ENCODE results near the gene DISC1.
"Not testable (repeated sequence)": the region's sequence is repeated elsewhere in the genome, so short reads cannot be mapped to it uniquely, and the experiment has no call there.

DISC1 gene

DNA sequence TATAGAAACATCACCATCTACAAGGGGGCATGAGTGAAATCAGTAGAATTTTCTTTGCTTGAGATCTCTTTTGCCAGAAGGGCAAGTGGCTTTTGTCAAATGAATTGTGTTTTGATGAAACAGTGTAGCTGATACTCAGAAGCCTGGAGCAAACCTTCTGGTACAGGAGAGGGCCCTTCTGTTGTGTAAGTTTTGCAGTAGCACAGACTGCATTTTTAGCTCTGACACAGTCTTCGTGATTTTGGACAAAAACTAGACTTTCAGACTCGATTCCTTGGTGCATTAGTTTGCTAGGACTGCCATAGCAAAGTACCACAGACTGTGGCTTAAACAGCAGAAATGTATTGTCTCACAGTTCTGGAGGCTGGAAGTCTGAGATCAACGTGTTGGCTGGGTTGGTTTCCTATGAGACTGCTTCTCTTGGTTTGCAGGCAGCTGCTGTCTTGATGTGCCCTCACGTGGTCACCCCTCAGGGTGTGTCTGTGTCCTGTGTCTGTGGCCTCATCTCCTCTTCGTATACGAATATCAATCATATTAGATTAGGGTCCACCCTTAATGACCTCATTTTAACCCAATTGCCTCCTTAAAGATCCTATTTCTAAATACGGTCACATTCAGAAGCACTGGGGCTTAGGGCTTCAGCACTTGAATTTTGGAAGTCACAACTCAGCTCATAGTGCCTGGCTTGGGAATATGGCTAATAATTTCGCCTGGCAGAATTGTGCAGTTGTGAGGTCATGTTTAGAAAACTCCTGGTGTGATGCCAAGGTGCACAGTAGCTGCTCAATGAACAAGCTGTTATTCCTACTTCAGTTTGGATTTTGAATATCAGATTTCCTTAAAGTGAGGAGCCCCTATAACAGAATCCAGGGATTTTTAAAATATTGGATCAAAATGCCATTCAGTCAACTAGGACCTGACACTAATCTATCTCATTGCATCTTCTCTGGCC is 21.2 kb upstream of the DISC1 start:
- DNase-seq (ENCODE audit: low spot score), result no peak

DNA sequence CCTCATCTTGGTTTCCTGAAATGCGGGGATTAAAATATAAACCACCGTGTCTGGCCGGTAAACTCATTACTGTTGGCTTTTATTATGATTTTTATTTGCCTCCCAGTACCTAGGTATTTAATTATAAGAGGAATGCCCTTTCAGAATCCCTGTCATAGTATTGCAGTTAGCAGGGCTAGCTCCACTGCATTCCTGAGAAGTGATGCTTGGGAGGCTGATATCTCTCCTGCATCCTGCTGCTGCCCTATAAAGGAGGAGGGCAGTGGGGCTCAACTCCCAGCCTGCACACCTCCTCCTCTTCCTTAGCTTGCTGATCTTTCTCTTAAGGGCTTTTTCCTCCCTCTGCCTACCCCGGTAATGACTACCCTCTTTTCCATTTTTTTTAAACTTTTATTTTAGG is 19.9 kb upstream of the DISC1 start:
- DNase-seq (ENCODE audit: low spot score), result no peak

DNA sequence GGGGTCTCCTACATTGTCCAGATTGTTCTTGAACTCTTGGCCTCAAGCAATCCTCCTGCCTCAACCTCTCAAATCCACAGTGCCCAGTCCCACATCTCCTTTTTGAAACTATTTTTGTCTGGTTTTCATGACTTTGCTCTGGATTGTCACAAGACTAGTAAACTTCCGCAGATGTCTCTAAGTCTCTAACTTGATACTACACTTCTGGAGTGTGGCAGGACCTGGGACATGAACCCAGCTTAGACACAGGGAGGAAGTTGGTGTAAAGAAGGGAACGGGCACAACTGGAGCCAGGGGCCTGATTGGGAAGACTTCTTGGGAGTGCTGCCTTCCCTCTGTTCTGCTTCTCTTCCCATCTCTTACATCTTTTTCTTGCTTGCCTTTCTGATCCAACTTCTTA is 16.2 kb upstream of the DISC1 start:
- peak; percentile 69 for DNase-seq (ENCODE audit: low spot score)

DNA sequence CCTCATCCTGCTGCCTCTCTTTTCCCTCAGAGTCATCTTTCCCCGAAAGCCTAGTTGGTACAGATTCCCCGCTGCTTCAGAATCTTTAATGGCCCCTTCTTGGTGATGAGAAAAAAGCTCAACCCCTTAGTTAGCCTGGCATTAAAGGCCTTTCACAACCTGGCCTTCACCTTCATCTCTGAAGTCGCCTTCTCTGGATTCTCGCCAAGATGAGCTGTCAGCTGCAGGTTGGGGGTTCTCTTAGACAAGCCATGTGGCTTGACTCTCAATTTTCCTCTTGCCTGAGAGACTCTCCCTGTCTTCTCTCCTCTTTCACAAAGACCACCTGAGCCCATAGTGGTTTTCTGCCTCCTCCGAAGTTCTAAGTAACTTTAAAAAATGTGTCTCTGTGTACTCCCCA is 15.5 kb upstream of the DISC1 start:
- no peak for DNase-seq (ENCODE audit: low spot score)

DNA sequence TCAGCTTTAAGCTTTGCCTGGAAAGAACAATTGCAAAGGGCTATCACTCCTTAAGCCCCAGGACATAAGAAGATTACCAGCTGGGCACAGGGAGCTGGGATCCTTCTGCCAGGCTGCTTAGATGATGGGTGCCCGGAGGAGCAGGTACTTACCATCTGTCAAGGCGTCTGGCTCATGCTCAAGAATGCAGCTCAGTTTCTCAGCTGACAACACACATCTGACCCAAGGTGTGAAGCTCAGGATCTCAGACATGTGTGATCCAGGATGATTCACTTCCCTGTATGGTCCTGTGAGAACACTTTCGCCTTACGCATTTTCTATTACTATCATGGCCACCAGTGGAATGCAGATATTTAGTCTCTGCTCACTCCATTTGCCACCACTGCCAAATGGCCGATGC is 14.7 kb upstream of the DISC1 start:
- no peak for DNase-seq (ENCODE audit: low spot score)

DNA sequence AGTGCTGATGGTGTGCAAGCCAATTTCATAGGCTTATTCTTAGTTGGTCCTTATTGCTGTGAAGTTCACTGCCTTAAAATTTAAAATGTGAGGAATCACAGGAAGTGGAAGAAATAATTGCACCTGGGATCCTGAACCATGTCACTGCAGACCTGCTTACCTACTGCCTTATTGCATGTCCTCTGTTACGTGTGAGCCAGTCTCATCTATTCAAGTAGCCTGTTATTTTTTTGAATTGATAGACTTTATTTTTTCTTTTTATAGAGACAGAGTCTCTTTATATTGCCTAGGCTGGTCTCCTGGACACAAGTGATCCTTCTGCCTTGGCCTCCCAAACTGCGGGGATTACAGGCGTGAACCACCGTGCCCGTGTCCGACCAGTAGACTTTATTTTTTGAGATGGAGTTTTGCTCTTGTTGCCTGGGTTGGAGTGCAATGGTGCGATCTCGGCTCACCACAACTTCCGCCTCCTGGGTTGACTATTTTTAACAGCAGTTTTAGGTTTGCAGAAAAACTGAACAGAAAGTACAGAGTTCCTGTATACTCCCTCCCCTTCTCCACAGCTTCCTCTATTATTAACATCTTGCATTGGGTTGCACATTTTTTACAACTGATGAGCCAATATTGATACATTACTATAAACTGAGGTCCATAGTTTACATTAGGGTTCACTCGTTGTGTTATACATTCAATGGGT is 14.0 kb upstream of the DISC1 start:
- DNase-seq (ENCODE audit: low spot score), result peak; percentile 65

DNA sequence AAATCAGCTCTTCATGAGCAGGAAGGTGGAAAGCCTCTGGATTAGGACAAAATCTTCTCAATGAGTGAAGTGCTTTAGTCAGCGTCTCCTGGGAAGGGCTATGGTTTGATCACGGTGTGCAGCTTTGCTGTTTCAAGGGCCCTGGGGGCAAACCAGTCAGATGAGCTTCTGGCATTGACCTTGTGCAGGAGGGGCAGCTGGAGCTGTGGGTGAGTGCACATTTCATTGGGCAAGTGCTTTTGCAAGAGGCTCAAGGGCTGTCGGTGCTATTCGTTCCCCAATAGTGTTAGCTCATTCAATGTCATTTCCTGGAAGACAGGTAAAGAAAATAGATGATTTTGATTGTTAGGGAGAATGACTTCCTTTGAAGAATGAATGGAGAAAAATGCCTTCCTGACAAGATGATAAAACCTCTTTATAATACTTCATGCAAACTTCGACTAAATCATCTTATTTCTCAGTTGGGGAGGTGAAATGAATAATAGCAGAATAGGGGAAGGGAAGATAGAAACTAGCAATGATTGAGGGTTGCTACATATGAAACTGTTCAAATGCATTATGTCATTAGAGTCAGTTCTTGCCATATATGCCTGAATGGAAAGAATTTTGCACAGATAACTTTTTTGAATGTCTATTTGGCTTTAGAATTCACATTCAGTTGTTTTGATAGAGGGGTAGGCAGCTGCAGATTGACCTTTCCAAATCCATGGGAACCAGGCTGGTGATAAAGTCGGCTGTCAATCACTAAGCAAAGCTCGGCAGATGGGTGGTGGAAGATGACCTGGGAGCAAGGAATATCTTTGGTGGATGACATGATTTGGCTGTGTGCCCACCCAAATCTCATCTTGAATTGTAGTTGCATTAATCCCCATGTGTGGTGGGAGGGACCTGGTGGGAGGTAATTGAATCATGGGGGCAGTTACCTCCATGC is 12.9 kb upstream of the DISC1 start:
- no peak for DNase-seq (ENCODE audit: low spot score)

DNA sequence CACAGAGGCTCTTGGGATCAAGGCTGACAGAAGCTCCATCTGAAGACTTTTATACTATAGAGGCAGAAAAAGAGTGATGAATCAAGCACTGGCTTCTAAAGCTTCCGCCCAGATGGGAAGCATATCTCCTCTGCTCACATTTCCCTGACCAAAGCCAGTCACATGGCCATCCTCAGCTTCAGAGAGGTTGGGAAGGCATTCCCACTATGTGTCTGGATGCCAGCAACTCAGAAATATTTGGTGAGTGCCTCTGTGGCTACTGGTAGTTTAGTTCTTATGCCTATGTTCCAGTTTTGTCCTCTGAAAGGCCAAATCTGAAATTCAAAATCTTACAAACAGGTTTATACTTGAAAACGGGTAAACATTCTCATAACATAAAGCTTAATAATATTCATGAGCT is 9.9 kb upstream of the DISC1 start:
- DNase-seq (ENCODE audit: low spot score), result no peak

DNA sequence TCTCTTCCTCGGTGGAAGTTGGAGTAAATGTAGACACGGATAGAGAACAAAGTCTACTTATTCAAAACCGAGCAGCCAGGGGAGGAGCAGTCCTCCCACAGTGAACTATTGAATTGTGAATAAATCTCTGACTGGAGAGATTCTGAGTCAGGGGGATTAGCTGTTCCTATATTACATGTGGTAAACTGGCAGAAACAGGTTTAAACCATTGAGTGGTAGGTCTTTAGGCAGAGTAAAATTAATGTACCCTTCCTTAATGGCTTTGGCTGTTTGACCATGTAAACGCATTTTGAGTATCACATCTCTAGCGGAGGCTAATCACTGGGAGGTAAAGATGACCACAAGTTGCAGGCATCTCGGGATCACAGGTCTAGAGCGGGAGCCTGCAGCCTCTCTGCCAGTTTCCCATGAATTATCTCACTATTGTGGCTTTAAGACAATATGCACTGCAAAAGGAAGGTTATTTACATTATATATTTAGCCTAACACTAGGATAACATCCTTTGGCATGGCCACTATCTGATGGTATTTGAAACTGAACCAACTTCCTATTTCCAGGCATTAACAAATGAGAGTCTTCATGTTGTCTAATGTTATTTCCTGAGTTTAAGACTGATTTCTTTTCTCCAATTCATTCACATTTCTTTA is 7.9 kb upstream of the DISC1 start:
- no peak for DNase-seq (ENCODE audit: low spot score)

DNA sequence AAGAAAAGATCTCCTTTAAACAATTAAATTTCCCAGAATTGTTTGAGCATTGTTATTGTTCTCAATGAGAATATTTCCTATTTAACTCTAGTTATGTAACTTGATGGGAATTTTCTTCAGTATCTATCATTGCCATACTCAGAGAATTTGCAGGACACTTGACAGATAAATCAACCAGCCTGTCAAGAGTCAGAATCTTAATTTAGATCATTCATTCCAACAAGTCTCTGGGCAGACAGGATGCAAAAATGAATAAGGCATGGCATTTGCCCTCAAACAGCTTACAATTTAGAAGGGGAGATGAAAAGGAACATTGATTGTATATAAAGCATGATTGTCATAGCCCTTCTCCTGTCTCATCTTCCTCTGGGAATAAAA is 7.3 kb upstream of the DISC1 start:
- no peak for DNase-seq (ENCODE audit: low spot score)

DNA sequence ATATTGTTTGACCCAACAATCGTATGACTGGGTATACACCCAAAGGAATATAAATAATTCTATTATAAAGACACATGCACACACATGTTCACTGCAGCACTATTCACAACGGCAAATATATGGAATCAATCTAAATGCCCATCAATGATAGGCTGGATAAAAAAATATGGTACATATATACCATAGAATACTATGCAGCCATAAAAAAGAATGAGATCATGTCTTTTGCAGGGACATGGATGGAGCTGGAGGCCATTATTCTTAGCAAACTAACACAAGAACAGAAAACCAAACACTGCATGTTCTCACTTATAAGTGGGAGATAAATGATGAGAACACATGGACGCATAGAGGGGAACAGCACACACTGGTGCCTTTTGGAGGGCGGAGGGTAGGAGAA is 1.5 kb upstream of the DISC1 start:
- DNase-seq (ENCODE audit: low spot score), result not testable (repeated sequence)

DNA sequence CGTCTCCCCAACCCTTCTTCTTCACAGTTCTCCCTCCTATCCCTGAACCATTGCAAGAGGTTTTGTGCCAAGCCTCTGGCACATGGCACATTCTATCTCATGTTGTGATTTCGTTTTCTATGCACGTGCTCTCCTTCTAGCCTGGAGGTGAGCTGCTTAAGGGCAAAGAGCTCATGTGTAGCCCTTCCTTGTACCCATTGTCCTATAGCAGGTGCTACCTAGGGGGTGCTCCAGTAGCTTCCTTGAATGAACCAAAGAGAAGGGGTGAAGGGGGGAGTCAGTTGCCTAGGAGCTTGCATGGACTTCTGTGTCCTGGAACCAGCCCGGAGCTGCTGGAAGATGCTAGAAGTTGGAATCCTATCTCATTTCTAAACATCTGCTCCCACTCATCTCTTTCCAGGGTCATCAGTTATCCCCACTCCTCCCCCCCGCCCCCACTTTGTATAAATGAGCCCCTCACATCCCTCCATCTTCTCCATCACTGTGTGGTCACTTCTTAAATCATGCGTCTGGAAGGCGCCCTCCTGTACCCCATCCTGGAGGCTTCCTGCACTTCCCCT is 535 bp upstream of the DISC1 start:
- DNase-seq (ENCODE audit: low spot score), result no peak

DNA sequence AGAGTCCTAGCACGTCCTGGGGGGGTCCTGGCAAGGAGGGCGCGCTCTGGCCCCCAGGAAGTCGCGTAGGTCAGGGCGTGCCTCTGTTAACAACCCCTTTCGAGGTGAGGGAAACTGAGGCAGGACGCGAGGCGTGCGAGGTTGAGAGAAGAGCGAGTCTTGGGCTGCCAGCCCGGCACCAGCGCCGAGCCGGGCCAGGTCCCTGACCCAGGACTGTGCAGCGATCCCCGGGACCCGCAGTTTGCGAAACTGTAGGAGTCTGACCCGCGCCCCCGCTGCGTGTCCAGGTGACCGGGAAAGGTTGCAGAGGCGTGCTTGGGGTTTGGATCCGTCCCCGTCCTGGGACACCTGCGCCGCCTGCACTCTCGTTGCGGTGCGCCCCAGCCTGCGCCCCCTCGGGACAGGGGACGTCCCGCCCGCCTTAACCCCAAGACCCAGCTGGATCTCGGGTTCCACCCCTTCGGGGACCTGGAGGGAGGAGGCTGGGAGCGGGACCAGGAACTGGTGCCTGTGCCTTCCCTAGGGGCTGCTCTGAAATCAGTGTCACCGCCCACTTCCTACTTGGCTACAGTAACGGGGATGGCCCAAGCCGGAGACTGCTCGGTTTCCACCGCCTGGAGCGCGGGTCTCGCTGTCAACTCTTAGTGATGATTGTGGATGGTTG is 493 bp downstream of the DISC1 start:
- peak; percentile 59 for DNase-seq (ENCODE audit: low spot score)

DNA sequence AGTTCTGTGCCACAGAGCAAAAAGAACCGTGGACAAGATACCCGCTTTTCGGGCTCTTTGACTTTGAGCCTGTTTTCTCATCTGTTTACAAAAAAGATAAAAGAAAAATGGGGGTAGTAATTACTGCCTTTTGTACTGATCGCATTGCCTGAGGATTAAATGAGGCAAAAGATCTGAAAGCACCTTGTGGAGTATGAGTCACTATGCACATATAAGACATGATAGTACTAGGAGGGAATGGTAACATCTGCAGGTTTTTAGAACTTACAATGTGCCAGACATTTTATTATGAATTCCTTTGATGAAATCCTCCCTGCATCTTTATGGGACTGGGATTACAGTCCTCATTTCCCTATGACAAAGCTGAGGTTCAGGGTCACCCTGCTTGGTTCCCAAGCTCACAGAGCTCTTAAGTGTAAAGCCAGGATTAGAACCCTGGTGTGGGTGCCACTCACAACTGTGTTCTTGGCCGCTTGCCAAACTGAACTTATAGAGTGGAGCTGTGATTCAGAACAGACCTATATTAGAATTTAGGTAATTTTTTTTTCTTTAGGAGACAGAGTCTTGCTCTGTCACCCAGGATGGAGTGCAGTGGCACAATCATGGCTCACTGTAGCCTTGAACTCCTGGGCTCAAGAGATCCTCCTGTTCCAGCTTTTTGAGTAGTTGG is 1.8 kb downstream of the DISC1 start:
- DNase-seq (ENCODE audit: low spot score), result no peak

DNA sequence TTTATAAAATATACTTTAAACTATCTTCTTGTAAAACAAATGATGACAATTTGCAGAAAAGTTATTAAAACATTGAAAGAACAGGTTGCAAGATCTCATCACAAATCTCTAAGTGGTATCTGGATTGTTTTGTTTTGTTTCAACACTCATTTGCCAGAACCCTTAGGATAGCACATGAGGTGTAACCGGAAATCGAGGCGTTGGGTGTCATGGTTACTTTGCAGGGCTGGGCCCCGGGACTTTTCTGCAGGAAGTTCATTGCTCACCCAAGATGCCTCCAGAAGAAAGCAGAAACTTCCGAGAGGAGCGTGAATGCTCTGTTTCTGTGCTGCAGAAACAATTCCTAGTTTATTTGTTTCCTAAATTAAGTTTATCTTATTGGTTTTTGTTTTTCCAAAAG is 2.5 kb downstream of the DISC1 start:
- peak; percentile 61 for DNase-seq (ENCODE audit: low spot score)

DNA sequence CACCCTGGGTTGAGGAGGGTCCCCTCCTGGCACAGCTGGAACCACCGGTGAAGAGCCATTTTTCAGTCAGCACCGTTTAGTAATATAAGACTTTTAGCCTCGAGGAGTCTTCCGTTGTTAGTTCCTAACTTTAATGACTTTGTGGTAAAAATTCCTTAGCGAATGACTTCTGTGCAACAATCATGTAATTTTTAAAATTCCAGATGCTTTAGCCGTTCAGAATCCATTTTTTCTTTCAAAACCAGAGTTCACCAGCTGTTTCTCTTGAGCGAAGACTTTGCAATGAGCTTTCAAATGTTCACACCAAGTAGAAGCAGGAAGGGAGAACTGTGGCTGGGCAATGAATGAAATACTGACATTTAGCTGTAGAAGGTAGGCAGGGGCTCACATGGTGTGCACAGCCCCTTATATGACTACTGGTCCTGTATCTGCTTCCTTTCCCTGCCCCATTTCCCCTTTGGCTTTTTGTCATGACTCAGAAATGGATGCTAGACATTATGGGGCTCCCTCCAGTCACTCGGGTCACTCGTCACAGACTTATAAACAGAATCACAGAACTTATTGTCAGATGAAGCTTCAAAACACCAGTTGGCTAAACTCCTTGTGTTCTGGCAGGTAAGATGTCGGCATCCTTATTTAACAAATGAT is 4.1 kb downstream of the DISC1 start:
- no peak for DNase-seq (ENCODE audit: low spot score)

DNA sequence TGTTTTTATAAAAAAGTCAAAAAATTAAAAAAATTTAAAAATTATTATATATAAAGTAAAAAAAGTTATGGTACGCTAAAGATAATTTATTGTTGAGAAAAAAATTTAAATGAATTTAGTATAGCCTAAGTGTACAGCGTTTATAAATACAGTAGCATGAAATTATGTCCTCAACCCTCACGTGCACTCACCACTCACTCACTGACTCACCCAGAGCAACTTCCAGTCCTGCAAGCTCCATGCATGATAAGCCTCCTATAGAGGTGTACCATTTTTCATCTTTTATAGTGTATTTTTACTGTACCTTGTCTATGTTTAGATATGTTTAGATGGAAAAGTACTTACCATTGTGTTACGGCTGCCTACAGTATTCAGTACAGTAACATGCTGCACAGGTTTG is 5.1 kb downstream of the DISC1 start:
- DNase-seq (ENCODE audit: low spot score), result no peak

DNA sequence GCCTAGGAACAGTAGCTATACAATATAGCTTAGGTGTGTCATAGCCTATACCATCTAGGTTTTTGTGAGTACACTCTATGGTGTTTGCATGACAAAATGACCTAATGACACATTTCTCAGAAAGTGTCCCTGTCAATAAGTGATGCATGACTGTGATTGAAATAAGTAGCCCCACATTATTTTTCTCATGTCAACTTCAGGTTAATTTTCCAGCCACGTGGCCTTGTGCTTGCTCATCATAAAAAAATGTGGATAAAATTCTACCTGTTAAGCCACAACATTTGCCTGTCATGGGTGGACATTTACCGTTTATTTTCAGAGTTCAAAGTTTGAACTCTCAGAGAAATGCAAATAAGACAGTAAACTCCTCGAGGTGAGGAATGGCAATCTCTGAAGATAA is 5.5 kb downstream of the DISC1 start:
- no peak for DNase-seq (ENCODE audit: low spot score)

DNA sequence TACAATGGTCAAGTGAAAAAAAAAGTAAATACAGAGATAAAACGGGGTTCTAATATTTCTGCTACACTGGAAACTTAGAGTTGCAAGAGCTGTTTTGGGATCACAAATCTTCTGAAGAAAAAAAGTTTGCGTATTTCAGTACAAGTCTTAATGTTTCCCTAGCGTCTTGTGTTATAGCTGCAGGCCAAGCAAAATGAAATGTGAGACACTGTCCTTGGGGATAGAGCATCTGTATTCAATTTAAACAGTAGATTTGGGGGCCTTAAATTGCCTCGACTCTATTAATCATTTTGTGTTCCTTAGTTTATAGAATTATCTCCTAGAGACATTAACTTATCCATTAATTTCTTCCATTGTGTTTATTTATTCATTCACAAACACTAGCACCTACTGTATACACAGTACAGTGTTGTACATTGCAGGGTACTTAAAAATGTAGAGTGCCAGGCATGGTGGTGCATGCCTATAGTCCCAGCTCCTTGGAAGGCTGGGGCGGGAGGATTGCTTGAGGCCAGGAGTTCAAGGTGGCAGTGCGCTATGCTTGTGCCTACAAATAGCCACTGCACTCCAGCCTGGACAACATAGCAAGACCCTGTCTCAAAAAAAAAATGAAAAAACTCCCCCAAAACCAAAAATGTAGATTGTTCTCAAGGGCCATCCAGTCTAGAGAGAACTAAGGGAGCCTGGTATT is 7.9 kb downstream of the DISC1 start:
- no peak for DNase-seq (ENCODE audit: low spot score)

All from pons (tissue), 1 donor.